HCT116 (cell line): ENCODE results near the gene DPP6.

Experiments
- CEBPB ChIP-seq: IDR thresholded peaks from 2 replicates; pipeline ENCODE4 v1.6.1; 2012; ENCODE audit warnings: low read depth
- CTCF ChIP-seq, 3 experiments: fragments of 200-600 bp in 1 of 3; sonication (generic) in 1 of 3; IDR thresholded peaks in 2 of 3; conservative IDR thresholded peaks in 1 of 3; 2 replicates each; pipeline ENCODE4 v1.5.1; 2012 to 2017; ENCODE audit warnings: low read depth in 2 of 3, low read length in 2 of 3, antibody characterized with exemption in 1 of 3, borderline replicate concordance in 1 of 3, control low read depth in 1 of 3, mild to moderate bottlenecking in 1 of 3, mixed read lengths in 1 of 3, mixed run types in 1 of 3, moderate library complexity in 1 of 3; ENCODE audit not compliant: insufficient read depth in 1 of 3
- EGR1 ChIP-seq: IDR thresholded peaks from 2 replicates; pipeline ENCODE4 v1.6.1; 2012; ENCODE audit warnings: low read depth
- EZH2phosphoT487 ChIP-seq: fragments of 200-600 bp; IDR thresholded peaks from 2 replicates; pipeline ENCODE4 v1.6.1; 2018; ENCODE audit warnings: antibody characterized with exemption, borderline replicate concordance
- JUND ChIP-seq: IDR thresholded peaks from 2 replicates; pipeline ENCODE4 v1.6.1; 2012
- POLR2A ChIP-seq: IDR thresholded peaks from 2 replicates; pipeline ENCODE4 v1.7.0; 2011; ENCODE audit warnings: borderline replicate concordance; ENCODE audit not compliant: insufficient read depth, insufficient read length; ENCODE audit errors: extremely low read depth
- POLR2AphosphoS5 ChIP-seq: IDR thresholded peaks from 2 replicates; pipeline ENCODE4 v1.6.1; 2011; ENCODE audit warnings: mild to moderate bottlenecking, low read depth, low read length, moderate library complexity
- REST ChIP-seq: IDR thresholded peaks from 2 replicates; pipeline ENCODE4 v1.6.1; 2012; ENCODE audit warnings: low read depth
- SIN3A ChIP-seq: IDR thresholded peaks from 2 replicates; pipeline ENCODE4 v1.6.1; 2012; ENCODE audit warnings: low read depth
- TCF7L2 ChIP-seq: IDR thresholded peaks from 2 replicates; pipeline ENCODE4 v1.7.0; 2011; ENCODE audit warnings: borderline replicate concordance, inconsistent platforms; ENCODE audit not compliant: insufficient read depth, insufficient read length; ENCODE audit errors: extremely low read depth

- TF ChIP-seq CTCF (IDR thresholded peaks at IDR 0.05 in 2 of 3, conservative IDR thresholded peaks at IDR 0.05 in 1 of 3; ENCODE audit: borderline replicate concordance in 1 of 3, insufficient read depth in 1 of 3, low read depth in 2 of 3, low read length in 2 of 3): no peak
- no peak for TF ChIP-seq POLR2A
- TF ChIP-seq EGR1: no peak
- TF ChIP-seq JUND: no peak
- TF ChIP-seq SIN3A: no peak
- TF ChIP-seq TCF7L2: no peak
- no peak for TF ChIP-seq REST
- TF ChIP-seq POLR2AphosphoS5: no peak
- no peak for TF ChIP-seq CEBPB
- no peak for TF ChIP-seq EZH2phosphoT487
Measured at GRCh38 chr7:154880513-154880912, 828.3 kb downstream of the DPP6 start.
